ENCODE measurements around the gene DGCR2. TPM values are rescaled to one million over a fixed set of nuclear protein-coding genes. Genes with fewer than 3 reads are reported as not detected.

Gene DGCR2
- total RNA-seq, 1 donor: 43.4 TPM

DNA sequence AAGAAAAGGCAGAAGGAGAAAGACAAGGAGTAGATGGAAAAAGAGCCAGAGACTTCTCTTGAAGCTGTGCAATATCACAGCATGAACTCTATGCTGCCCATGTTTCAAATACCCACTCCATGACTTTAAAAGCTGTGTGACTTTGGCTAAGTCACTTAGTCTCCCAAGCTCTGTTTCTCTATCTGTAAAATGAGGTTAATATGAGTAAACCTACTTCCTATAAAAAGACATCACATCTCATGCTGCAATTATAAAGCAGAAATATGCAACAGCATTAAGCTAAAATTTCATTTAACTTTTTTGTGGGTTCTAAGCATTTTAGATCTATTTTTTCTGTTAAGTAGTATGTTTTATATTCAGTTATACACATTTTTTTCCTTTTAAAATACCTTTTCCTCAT, 11.6 kb downstream of the DGCR2 start:
- no peak for TF ChIP-seq CTCF (IDR thresholded peaks at IDR 0.05; ENCODE audit: extremely low read depth, low read depth, low read length)
- Histone ChIP-seq H3K9me3 (ENCODE audit: low read depth, low read length) (no peaks in the 10 kb centered on the region), H3K36me3 (ENCODE audit: insufficient read depth, low read length) (no peaks in the 10 kb centered on the region), H3K79me2 (ENCODE audit: insufficient read depth, low read length) (peaks cover 77% of the 10 kb centered on the region), H4K20me1 (ENCODE audit: insufficient read depth, low read length) (peaks cover 82% of the 10 kb centered on the region), H2AFZ (ENCODE audit: low read length) (no peak overlapping the region), H3K4me1 (ENCODE audit: insufficient read depth, low read length) (peaks cover 3% of the 10 kb centered on the region), H3K4me2 (ENCODE audit: insufficient read depth, low read length) (no peak overlapping the region), H3K27me3 (ENCODE audit: insufficient read depth, low read length) (no peaks in the 10 kb centered on the region), H3K27ac (ENCODE audit: low read depth, low read length) (no peak overlapping the region), H3K4me3 (ENCODE audit: insufficient read depth, low read length) (no peak overlapping the region)
- no peak for DNase-seq (ENCODE audit: insufficient read length, low spot score, missing footprints)

GRCh38 chr22:19110064-19110458, 12.2 kb downstream of the DGCR2 start:
- Histone ChIP-seq H3K27ac (ENCODE audit: low read depth, low read length) (no peak overlapping the region), H3K4me1 (ENCODE audit: insufficient read depth, low read length) (peaks cover 3% of the 10 kb centered on the region)
- no peak for DNase-seq (ENCODE audit: insufficient read length, low spot score, missing footprints)

GRCh38 chr22:19109198-19110063, 12.8 kb downstream of the DGCR2 start:
- H2AFZ ChIP-seq (ENCODE audit: low read length): no peak overlapping the region
- peaks cover 3% of the 10 kb centered on the region for H3K4me1 ChIP-seq (ENCODE audit: insufficient read depth, low read length)
- H3K79me2 ChIP-seq (ENCODE audit: insufficient read depth, low read length): peaks cover 77% of the 10 kb centered on the region
- H3K9me3 ChIP-seq (ENCODE audit: low read depth, low read length): no peaks in the 10 kb centered on the region
- TF ChIP-seq CTCF (IDR thresholded peaks at IDR 0.05; ENCODE audit: extremely low read depth, low read depth, low read length): no peak
- no peak for DNase-seq (ENCODE audit: insufficient read length, low spot score, missing footprints)
- peak overlapping the region; percentile 50 for H3K4me2 ChIP-seq (ENCODE audit: insufficient read depth, low read length)
- no peaks in the 10 kb centered on the region for H3K27me3 ChIP-seq (ENCODE audit: insufficient read depth, low read length)
- H3K36me3 ChIP-seq (ENCODE audit: insufficient read depth, low read length): no peaks in the 10 kb centered on the region
- H3K27ac ChIP-seq (ENCODE audit: low read depth, low read length): no peak overlapping the region
- H4K20me1 ChIP-seq (ENCODE audit: insufficient read depth, low read length): peaks cover 80% of the 10 kb centered on the region
- peak overlapping the region; percentile 5 for H3K4me3 ChIP-seq (ENCODE audit: insufficient read depth, low read length)

More at GRCh38 chr22:19110064-19110458, 12.2 kb downstream of the DGCR2 start:
- no peak overlapping the region for H2AFZ ChIP-seq (ENCODE audit: low read length)
- H3K4me3 ChIP-seq (ENCODE audit: insufficient read depth, low read length): no peak overlapping the region
- peaks cover 82% of the 10 kb centered on the region for H4K20me1 ChIP-seq (ENCODE audit: insufficient read depth, low read length)
- H3K36me3 ChIP-seq (ENCODE audit: insufficient read depth, low read length): no peaks in the 10 kb centered on the region
- H3K27me3 ChIP-seq (ENCODE audit: insufficient read depth, low read length): no peaks in the 10 kb centered on the region
- H3K79me2 ChIP-seq (ENCODE audit: insufficient read depth, low read length): peaks cover 77% of the 10 kb centered on the region
- no peak for TF ChIP-seq CTCF (IDR thresholded peaks at IDR 0.05; ENCODE audit: extremely low read depth, low read depth, low read length)
- H3K4me2 ChIP-seq (ENCODE audit: insufficient read depth, low read length): peak overlapping the region; percentile 50
- H3K9me3 ChIP-seq (ENCODE audit: low read depth, low read length): no peaks in the 10 kb centered on the region

GRCh38 chr22:19108807-19109197, 13.4 kb downstream of the DGCR2 start:
- Histone ChIP-seq H3K9me3 (ENCODE audit: low read depth, low read length) (no peaks in the 10 kb centered on the region), H3K36me3 (ENCODE audit: insufficient read depth, low read length) (no peaks in the 10 kb centered on the region), H3K4me2 (ENCODE audit: insufficient read depth, low read length) (no peak overlapping the region), H3K27ac (ENCODE audit: low read depth, low read length) (no peak overlapping the region), H3K27me3 (ENCODE audit: insufficient read depth, low read length) (no peaks in the 10 kb centered on the region), H3K4me1 (ENCODE audit: insufficient read depth, low read length) (peaks cover 3% of the 10 kb centered on the region), H3K79me2 (ENCODE audit: insufficient read depth, low read length) (peaks cover 80% of the 10 kb centered on the region), H3K4me3 (ENCODE audit: insufficient read depth, low read length) (no peak overlapping the region), H4K20me1 (ENCODE audit: insufficient read depth, low read length) (peaks cover 83% of the 10 kb centered on the region), H2AFZ (ENCODE audit: low read length) (no peak overlapping the region)
- TF ChIP-seq CTCF (IDR thresholded peaks at IDR 0.05; ENCODE audit: extremely low read depth, low read depth, low read length): no peak
- DNase-seq (ENCODE audit: insufficient read length, low spot score, missing footprints): no peak
